GM12875 (cell line): Measurements from ENCODE around the gene MCM3AP.

ENCODE experiments used
- H3K4me3 ChIP-seq: one replicate; pipeline ENCODE4 v1.5.1; 2011; ENCODE audit warnings: low read depth, low read length, control low read depth
- CTCF ChIP-seq: IDR thresholded peaks from 2 replicates; pipeline ENCODE4 v1.5.1; 2011; ENCODE audit warnings: low read depth, mild to moderate bottlenecking, control low read depth, inconsistent platforms, low read length, moderate library complexity, borderline replicate concordance; ENCODE audit not compliant: insufficient read depth

The MCM3AP gene

GRCh38 chr21:46256501-46256994 lies 28.9 kb downstream of the MCM3AP start:
- no peak for TF ChIP-seq CTCF
- H3K4me3 ChIP-seq: no peak overlapping the region

GRCh38 chr21:46255758-46256337 lies 29.6 kb downstream of the MCM3AP start:
- H3K4me3 ChIP-seq: no peak overlapping the region
- no peak for TF ChIP-seq CTCF

- H3K4me3 ChIP-seq: no peak overlapping the region
Observed at GRCh38 chr21:46255166-46255565, 30.2 kb downstream of the MCM3AP start.

GRCh38 chr21:46254208-46254975 lies 31.0 kb downstream of the MCM3AP start:
- no peak for TF ChIP-seq CTCF
- H3K4me3 ChIP-seq: no peak overlapping the region

More at GRCh38 chr21:46255166-46255565, 30.2 kb downstream of the MCM3AP start:
- TF ChIP-seq CTCF: no peak

GRCh38 chr21:46253610-46254124 lies 31.7 kb downstream of the MCM3AP start:
- no peak overlapping the region for H3K4me3 ChIP-seq
- no peak for TF ChIP-seq CTCF

- no peak for TF ChIP-seq CTCF
- no peak overlapping the region for H3K4me3 ChIP-seq
Observed at GRCh38 chr21:46252840-46253239, 32.6 kb downstream of the MCM3AP start.
